ENCODE data around the gene GNAI1.

The GNAI1 gene

GRCh38 chr7:80159802-80160201 is 25.2 kb downstream of the GNAI1 start:
- no peak for DNase-seq (ENCODE audit: low read depth, low spot score)

DNA sequence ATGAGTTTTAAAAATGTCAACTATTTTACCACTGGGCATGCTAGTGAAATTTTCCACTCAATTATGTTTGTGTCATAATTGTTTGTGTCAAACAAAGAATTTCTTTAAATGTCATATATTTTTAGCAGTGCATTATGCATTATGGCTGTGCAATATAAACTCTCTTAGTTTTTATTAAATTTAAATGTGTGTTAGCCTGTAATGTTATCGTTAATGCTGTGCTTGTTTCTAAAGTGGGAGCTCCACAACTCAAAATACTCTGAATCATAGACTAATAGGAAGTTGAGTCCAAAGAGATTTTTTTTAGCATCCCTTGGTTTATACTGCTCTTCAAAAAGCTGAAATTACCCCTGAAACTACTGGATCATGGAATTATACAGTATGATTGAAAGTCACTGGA is 26.8 kb downstream of the GNAI1 start:
- DNase-seq (ENCODE audit: low read depth, low spot score): no peak

DNA sequence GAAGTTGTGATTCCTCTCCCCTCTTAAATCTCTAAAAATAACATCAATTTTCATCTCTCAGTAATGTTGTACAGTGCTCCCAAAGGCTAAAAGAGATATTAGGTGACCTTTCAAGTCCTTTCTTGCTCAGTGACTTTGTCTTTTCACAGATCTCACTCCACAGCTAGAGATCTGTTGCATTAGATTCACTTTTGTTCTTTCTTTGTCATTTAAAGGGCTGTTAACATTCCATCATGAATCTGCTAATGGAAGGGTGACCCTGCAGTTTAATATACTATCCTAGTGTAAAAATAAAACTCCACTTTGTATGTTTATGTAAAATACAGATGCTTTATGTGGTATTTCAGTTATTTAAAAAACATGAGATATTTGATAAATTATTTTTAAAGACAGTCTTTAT is 30.5 kb downstream of the GNAI1 start:
- DNase-seq (ENCODE audit: low read depth, low spot score): no peak

GRCh38 chr7:80170445-80170844 is 35.8 kb downstream of the GNAI1 start:
- no peak for DNase-seq (ENCODE audit: low read depth, low spot score)

DNA sequence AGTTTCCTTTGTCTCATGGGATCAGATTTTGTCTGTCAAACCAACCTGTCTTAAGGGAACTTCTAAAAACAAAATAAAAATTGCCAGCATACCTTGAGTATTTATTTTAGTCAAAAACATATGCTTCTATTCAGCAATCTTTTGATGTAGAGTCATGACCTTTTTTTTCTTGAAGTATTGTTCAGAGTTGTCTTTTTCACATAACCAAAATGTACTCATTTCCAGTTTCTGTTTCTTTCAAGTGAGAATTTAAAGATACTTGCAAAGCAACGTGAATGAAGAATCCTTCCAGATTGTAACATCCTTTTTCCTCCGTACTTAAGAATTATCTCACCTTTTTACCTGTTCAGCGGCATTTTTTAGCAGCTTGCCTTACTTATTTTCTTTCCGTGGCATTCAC is 37.8 kb downstream of the GNAI1 start:
- DNase-seq (ENCODE audit: low read depth, low spot score): no peak

GRCh38 chr7:80175744-80176143 is 41.1 kb downstream of the GNAI1 start:
- no peak for DNase-seq (ENCODE audit: low read depth, low spot score)

DNA sequence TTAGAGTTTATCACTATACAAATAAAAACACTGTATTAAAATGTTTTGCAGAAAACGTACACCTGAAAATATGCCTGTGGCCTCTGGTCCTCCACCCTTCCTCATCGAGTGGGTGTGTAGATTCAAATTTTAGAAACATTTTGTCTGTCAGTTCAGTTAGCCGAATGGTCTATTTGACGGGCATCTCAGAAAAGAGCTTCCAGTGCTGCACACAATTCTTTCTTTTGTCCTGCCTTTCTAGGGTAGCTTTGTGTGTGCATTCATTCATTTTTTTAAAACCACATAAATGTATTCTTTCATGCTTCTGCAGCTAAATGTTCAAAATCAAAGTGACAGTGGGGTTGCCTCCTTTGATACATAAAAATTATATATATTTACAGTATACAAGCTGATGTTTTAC is 46.8 kb downstream of the GNAI1 start:
- DNase-seq (ENCODE audit: low read depth, low spot score): no peak

- no peak for DNase-seq (ENCODE audit: low read depth, low spot score)
Measured at GRCh38 chr7:80182630-80183276, 48.1 kb downstream of the GNAI1 start.

GRCh38 chr7:80183351-80183750 is 48.7 kb downstream of the GNAI1 start:
- DNase-seq (ENCODE audit: low read depth, low spot score): no peak

DNA sequence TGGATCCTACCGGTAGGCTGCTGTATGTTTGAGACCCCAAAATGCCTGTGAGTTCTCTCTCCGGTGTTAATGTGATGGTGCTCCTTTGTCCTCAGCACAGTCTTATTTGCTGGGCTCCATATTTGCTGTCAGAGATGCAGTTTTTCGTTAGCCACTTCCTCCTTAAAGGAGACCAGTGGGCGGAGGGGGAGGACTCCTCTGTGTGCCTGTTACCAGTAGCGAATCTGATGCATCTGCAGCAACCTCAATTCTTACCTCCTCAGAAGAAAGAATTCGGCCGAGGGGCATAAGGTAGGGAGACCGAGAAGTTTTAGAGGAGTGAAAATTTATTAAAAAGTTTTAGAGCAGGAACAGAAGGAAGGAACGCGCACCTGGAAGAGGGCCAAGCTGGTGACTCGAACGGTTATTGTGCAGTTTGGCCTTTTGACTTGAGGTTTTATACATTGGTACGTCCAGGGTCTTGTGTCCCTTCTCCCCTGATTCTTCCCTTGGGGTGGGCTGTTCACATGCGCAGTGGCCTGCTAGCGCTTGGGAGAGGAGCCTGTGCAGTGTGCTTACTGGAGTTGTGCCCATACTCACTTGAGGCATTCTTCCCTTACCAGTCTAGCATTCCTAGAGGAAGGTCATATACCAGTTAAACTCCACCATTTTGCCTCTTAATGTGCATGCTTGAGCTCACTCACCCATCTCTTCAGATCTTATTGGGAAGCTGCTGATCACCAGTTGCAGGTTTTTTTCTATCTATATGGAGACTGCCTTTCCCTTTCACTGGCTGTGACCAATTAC is 49.5 kb downstream of the GNAI1 start:
- DNase-seq (ENCODE audit: low read depth, low spot score): no peak

- no peak for DNase-seq (ENCODE audit: low read depth, low spot score)
Measured at GRCh38 chr7:80184693-80185092, 50.1 kb downstream of the GNAI1 start.

DNA sequence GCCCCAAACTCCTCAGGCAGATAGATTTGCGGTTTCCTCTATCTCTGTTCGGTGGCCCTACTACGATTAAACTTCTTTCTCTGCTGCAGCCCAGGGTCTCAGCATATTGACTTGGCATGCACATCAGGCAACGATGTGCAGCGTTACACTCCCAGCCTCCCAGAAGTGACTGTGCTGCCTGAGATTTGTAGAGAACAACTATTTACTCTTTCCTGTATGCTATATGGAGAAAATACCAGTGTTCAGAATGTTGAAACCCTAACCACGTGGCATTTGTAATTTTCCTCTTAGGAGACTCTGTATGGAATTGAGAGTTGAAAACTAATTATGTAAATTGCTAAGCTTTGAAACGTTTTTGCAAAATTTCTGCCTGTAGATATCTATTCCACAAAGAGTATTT is 50.9 kb downstream of the GNAI1 start:
- no peak for DNase-seq (ENCODE audit: low read depth, low spot score)

GRCh38 chr7:80186721-80187120 is 52.1 kb downstream of the GNAI1 start:
- DNase-seq (ENCODE audit: low read depth, low spot score): no peak

DNA sequence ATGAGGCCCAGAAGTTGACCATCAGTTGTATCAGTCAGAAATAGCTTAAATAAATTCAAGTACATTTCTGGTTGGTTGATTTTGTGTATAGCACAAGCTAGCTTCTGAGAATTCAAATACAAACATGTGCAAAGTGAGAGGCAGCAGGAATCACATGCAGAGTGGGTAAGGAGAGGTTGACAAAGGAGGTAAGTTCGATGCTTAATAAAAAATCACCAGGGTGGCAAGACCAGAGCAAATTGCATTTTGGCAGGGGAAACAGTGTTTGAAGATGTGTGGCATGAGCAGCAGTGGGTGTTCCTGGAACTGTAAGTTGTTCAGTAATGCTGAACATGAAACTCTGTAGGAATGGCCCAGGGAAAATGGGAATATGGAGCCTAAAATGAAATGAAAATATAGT is 52.6 kb downstream of the GNAI1 start:
- no peak for DNase-seq (ENCODE audit: low read depth, low spot score)

GRCh38 chr7:80187727-80188126 is 53.1 kb downstream of the GNAI1 start:
- DNase-seq (ENCODE audit: low read depth, low spot score): no peak

GRCh38 chr7:80189638-80190037 is 55.0 kb downstream of the GNAI1 start:
- no peak for DNase-seq (ENCODE audit: low read depth, low spot score)

DNA sequence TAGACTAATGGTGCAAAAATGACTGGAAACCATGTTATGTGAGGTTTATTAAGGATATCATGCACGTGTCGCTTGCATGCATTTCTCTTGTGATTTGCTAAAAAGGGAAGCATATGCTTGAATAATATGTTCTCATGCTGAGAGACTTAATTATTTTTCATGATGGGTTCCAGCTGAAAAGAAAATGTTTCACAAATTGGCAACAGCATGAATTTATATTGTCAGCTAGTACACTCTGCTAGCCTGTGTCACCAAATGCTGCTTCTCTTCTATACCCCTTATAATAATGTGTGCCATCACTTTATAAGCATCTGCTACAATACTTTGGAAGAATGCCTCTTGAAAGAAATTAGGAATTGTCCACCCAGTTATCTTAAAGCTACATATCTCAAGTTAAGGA is 63.0 kb downstream of the GNAI1 start:
- DNase-seq (ENCODE audit: low read depth, low spot score): no peak

- no peak for DNase-seq (ENCODE audit: low read depth, low spot score)
Measured at GRCh38 chr7:80199051-80199450, 64.4 kb downstream of the GNAI1 start.

GRCh38 chr7:80204454-80204853 is 69.8 kb downstream of the GNAI1 start:
- no peak for DNase-seq (ENCODE audit: low read depth, low spot score)

GRCh38 chr7:80204919-80205318 is 70.3 kb downstream of the GNAI1 start:
- DNase-seq (ENCODE audit: low read depth, low spot score): no peak

DNA sequence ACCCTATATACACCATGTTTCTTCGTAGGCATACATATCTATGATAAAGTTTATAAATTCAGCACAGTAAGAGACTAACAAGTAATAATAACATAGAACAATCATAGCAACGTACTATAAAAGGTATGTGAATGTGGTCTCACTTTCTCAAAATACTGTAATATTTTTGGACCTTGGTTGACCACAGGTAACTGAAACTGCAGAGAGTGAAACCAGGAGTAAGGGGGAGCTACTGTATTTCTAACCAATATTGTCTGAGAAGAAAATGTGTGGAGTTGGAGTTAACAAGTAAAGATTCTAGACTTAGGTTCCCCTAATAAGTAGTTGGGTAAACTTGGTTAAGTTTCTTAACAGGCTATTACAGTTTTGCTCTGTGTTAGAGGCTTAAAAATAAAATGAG is 72.1 kb downstream of the GNAI1 start:
- DNase-seq (ENCODE audit: low read depth, low spot score): no peak

- DNase-seq (ENCODE audit: low read depth, low spot score): no peak
Measured at GRCh38 chr7:80207501-80207900, 72.9 kb downstream of the GNAI1 start.

DNA sequence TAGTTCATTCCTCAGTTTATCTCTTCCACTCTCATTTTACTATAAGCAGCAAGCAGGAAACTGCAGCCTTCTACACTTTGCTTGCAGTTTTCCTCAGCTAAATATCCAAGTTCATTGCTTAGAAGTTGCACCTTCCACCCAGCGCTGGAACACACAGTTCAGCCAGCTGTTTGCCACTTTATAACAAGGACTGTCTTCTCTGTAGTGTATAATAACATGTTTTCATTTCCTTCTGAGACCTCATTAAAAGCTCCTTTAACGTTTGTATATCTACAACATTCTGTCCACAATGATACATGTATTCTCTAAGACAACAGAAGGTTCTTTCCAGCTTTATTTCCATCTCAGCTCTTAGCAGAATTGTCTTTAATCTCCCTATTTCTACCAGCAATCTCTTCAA is 74.1 kb downstream of the GNAI1 start:
- no peak for DNase-seq (ENCODE audit: low read depth, low spot score)

GRCh38 chr7:80210400-80210799 is 75.8 kb downstream of the GNAI1 start:
- DNase-seq (ENCODE audit: low read depth, low spot score): no peak

All from smooth muscle cell of the brain vasculature (primary cell).